H1 (cell line): Measurements from ENCODE around the gene WDR7. TPM values are rescaled to one million over a fixed set of nuclear protein-coding genes. Genes with fewer than 3 reads are reported as not detected.

Experiments
- CTCF ChIA-PET: fragments of 300-600 bp; sonication (Branson Sonifier 250); formaldehyde crosslinking; loops from one replicate; lab custom pipeline; 2021; ENCODE audit not compliant: partially characterized antibody; lab: Charles Lee
- POLR2A ChIA-PET: fragments of 300-600 bp; sonication (Branson Sonifier 250); formaldehyde crosslinking; loops from one replicate; lab custom pipeline; 2021; ENCODE audit warnings: inconsistent platforms; ENCODE audit not compliant: partially characterized antibody; lab: Charles Lee
- DNase-seq, 2 experiments: peaks; one replicate each; pipeline versions ENCODE4 v3.0.0 to v3.0.0-alpha.2; 2010 to 2022; ENCODE audit warnings: low spot score in 2 of 2, low read depth in 1 of 2, mixed read lengths in 1 of 2
- FAIRE-seq: peaks from 2 replicates; lab custom pipeline; 2011; peaks lifted over from hg19 to GRCh38; lab: Jason Lieb, UNC
- H2AFZ ChIP-seq: 2 replicates; pipeline ENCODE4 v1.8.1; 2012; ENCODE audit warnings: low read length, inconsistent platforms
- H2AK5ac ChIP-seq: 2 replicates; pipeline ENCODE4 v1.6.1; 2013; ENCODE audit warnings: low read depth, low read length
- H2BK120ac ChIP-seq: replicated peaks from 2 replicates; pipeline ENCODE3; 2013; ENCODE audit warnings: low read depth, low read length, inconsistent platforms
- H2BK12ac ChIP-seq: 2 replicates; pipeline ENCODE4 v1.6.1; 2013; ENCODE audit warnings: low read depth, low read length
- H2BK15ac ChIP-seq: 2 replicates; pipeline ENCODE4 v1.6.1; 2013; ENCODE audit warnings: low read length
- H2BK20ac ChIP-seq: 2 replicates; pipeline ENCODE4 v1.6.1; 2013; ENCODE audit warnings: low read length
- H2BK5ac ChIP-seq: 2 replicates; pipeline ENCODE4 v1.6.1; 2013; ENCODE audit warnings: low read depth, low read length
- H3K14ac ChIP-seq: 2 replicates; pipeline ENCODE4 v1.6.1; 2013; ENCODE audit warnings: inconsistent platforms; ENCODE audit not compliant: insufficient read length
- H3K18ac ChIP-seq: 2 replicates; pipeline ENCODE4 v1.6.1; 2013; ENCODE audit warnings: low read length; ENCODE audit errors: extremely low read depth
- H3K23ac ChIP-seq: 2 replicates; pipeline ENCODE4 v1.6.1; 2013; ENCODE audit warnings: inconsistent platforms; ENCODE audit not compliant: insufficient read length
- H3K23me2 ChIP-seq: 2 replicates; pipeline ENCODE4 v1.6.1; 2013; ENCODE audit warnings: low read depth, low read length
- H3K27ac ChIP-seq: 2 replicates; pipeline ENCODE4 v1.6.1; 2011; ENCODE audit warnings: low read depth, low read length, inconsistent platforms
- H3K27me3 ChIP-seq, 4 experiments: replicated peaks in 1 of 4; 1 replicate in 1 of 4; 2 replicates in 3 of 4; pipeline versions ENCODE4 v1.6.1 to v1.8.1; 2011 to 2013; ENCODE audit warnings: low read length in 3 of 4, mild to moderate bottlenecking in 3 of 4, inconsistent platforms in 2 of 4, mixed read lengths in 2 of 4, moderate library complexity in 1 of 4; ENCODE audit not compliant: control insufficient read depth in 3 of 4, insufficient read depth in 3 of 4; ENCODE audit errors: extremely low read depth in 1 of 4
- H3K36me3 ChIP-seq, 4 experiments: 2 replicates each; pipeline versions ENCODE4 v1.6.1 to v1.8.1; 2011 to 2013; ENCODE audit warnings: mild to moderate bottlenecking in 4 of 4, low read length in 3 of 4, moderate library complexity in 2 of 4, control low read depth in 1 of 4, inconsistent platforms in 1 of 4; ENCODE audit not compliant: insufficient read depth in 4 of 4, control insufficient read depth in 2 of 4
- H3K4ac ChIP-seq: replicated peaks from 2 replicates; pipeline ENCODE3; 2013; ENCODE audit warnings: low read length, low read depth, mixed read lengths, inconsistent platforms; ENCODE audit not compliant: insufficient read length
- H3K4me1 ChIP-seq, 4 experiments: replicated peaks in 1 of 4; 1 replicate in 1 of 4; 2 replicates in 3 of 4; pipeline versions ENCODE4 v1.6.1 to v1.8.1; 2011 to 2013; ENCODE audit warnings: low read length in 3 of 4, inconsistent platforms in 2 of 4, mixed read lengths in 1 of 4; ENCODE audit not compliant: insufficient read depth in 4 of 4, control insufficient read depth in 3 of 4
- H3K4me2 ChIP-seq, 2 experiments: 2 replicates each; pipeline versions ENCODE4 v1.6.1 to v1.8.1; 2011 to 2013; ENCODE audit warnings: low read depth in 2 of 2, low read length in 2 of 2, control low read depth in 1 of 2, inconsistent platforms in 1 of 2, mild to moderate bottlenecking in 1 of 2; ENCODE audit not compliant: insufficient read depth in 1 of 2
- H3K4me3 ChIP-seq, 4 experiments: fragments of 200-600, 300-600 bp in 1 of 4; sonication (generic), shearing (Covaris generic), sonication (Bioruptor Twin) in 1 of 4; 2 replicates each; pipeline versions ENCODE4 v1.5.1 to v1.8.1; 2011 to 2016; ENCODE audit warnings: low read length in 4 of 4, low read depth in 3 of 4, control low read depth in 2 of 4, inconsistent platforms in 2 of 4, mild to moderate bottlenecking in 2 of 4, mixed read lengths in 1 of 4, moderate library complexity in 1 of 4; ENCODE audit not compliant: insufficient read depth in 2 of 4; ENCODE audit errors: extremely low read depth in 1 of 4
- H3K56ac ChIP-seq: replicated peaks from 2 replicates; pipeline ENCODE3; 2013; ENCODE audit warnings: low read depth, mild to moderate bottlenecking, mixed read lengths, low read length, inconsistent platforms; ENCODE audit not compliant: insufficient read length
- H3K79me1 ChIP-seq: 2 replicates; pipeline ENCODE4 v1.6.1; 2013; ENCODE audit warnings: low read depth, low read length, control low read depth
- H3K79me2 ChIP-seq, 2 experiments: 2 replicates each; pipeline versions ENCODE4 v1.6.1 to v1.8.1; 2012 to 2013; ENCODE audit warnings: low read length in 2 of 2, mild to moderate bottlenecking in 2 of 2, inconsistent platforms in 1 of 2; ENCODE audit not compliant: insufficient read depth in 2 of 2, control insufficient read depth in 1 of 2
- H3K9ac ChIP-seq, 4 experiments: replicated peaks in 1 of 4; 1 replicate in 1 of 4; 2 replicates in 3 of 4; pipeline versions ENCODE4 v1.6.1 to v1.8.1; 2011 to 2013; ENCODE audit warnings: low read depth in 3 of 4, low read length in 3 of 4, control low read depth in 2 of 4, mild to moderate bottlenecking in 2 of 4, moderate library complexity in 2 of 4, inconsistent platforms in 1 of 4; ENCODE audit errors: extremely low read depth in 1 of 4
- H3K9me3 ChIP-seq, 2 experiments: 2 replicates each; pipeline versions ENCODE4 v1.6.1 to v1.8.1; 2012 to 2013; ENCODE audit warnings: mild to moderate bottlenecking in 2 of 2, moderate library complexity in 2 of 2, control low read depth in 1 of 2, inconsistent platforms in 1 of 2, low read depth in 1 of 2, low read length in 1 of 2, mixed read lengths in 1 of 2; ENCODE audit not compliant: insufficient read depth in 2 of 2
- H4K20me1 ChIP-seq, 2 experiments: replicated peaks in 1 of 2; 2 replicates each; pipeline versions ENCODE3 to v1.8.1; 2011 to 2013; ENCODE audit warnings: inconsistent platforms in 2 of 2, low read length in 2 of 2, mild to moderate bottlenecking in 1 of 2; ENCODE audit not compliant: insufficient read depth in 2 of 2, control insufficient read depth in 1 of 2
- H4K5ac ChIP-seq: 2 replicates; pipeline ENCODE4 v1.6.1; 2013; ENCODE audit warnings: low read length, low read depth, mixed read lengths, inconsistent platforms; ENCODE audit not compliant: insufficient read length
- H4K8ac ChIP-seq: 2 replicates; pipeline ENCODE4 v1.8.0; 2013; ENCODE audit warnings: mild to moderate bottlenecking, moderate library complexity, low read length, inconsistent platforms; ENCODE audit not compliant: insufficient read depth; ENCODE audit errors: extremely low read depth
- H4K91ac ChIP-seq: replicated peaks from 2 replicates; pipeline ENCODE3; 2013; ENCODE audit warnings: low read length, mixed read lengths, inconsistent platforms; ENCODE audit not compliant: insufficient read length
- ASH2L ChIP-seq: fragments of 200-600, 300-600 bp; sonication (generic); IDR thresholded peaks from one replicate; pipeline ENCODE4 v1.7.1; 2017; ENCODE audit warnings: low read length
- CREB1 ChIP-seq: IDR thresholded peaks from 2 replicates; pipeline ENCODE4 v1.6.1; 2012; ENCODE audit warnings: inconsistent platforms
- CTBP2 ChIP-seq: IDR thresholded peaks from 2 replicates; pipeline ENCODE4 v1.7.0; 2011; ENCODE audit warnings: borderline replicate concordance, mild to moderate bottlenecking, moderate library complexity, mixed read lengths, low read length; ENCODE audit not compliant: insufficient read depth, insufficient read length
- EGR1 ChIP-seq: IDR thresholded peaks from 2 replicates; pipeline ENCODE4 v1.6.1; 2011; ENCODE audit warnings: low read depth, low read length, borderline replicate concordance
- KDM4A ChIP-seq: IDR thresholded peaks from one replicate; pipeline ENCODE4 v1.7.1; 2012; ENCODE audit warnings: low read depth, mild to moderate bottlenecking, moderate library complexity, low read length, inconsistent platforms; ENCODE audit not compliant: severe bottlenecking
- POLR2A ChIP-seq, 2 experiments: IDR thresholded peaks; 1 replicate in 1 of 2; 2 replicates in 1 of 2; pipeline ENCODE4 v1.6.1; 2011; ENCODE audit warnings: low read depth in 2 of 2, low read length in 2 of 2, mild to moderate bottlenecking in 2 of 2; ENCODE audit errors: control extremely low read depth in 1 of 2
- RAD21 ChIP-seq, 2 experiments: IDR thresholded peaks in 1 of 2; conservative IDR thresholded peaks in 1 of 2; 2 replicates each; pipeline ENCODE4 v1.6.1; 2011; ENCODE audit warnings: low read depth in 2 of 2, low read length in 2 of 2, improper control_type of control experiment in 1 of 2, inconsistent platforms in 1 of 2, mild to moderate bottlenecking in 1 of 2, moderate library complexity in 1 of 2
- RXRA ChIP-seq: IDR thresholded peaks from 2 replicates; pipeline ENCODE4 v1.6.1; 2011; ENCODE audit warnings: low read depth, mild to moderate bottlenecking, low read length, moderate library complexity; ENCODE audit not compliant: insufficient read depth
- SP1 ChIP-seq: IDR thresholded peaks from 2 replicates; pipeline ENCODE4 v1.6.1; 2011; ENCODE audit warnings: low read depth, low read length
- ZNF274 ChIP-seq: IDR thresholded peaks from 2 replicates; pipeline ENCODE4 v1.7.0; 2012; ENCODE audit warnings: low read length, borderline replicate concordance; ENCODE audit errors: extremely low read depth
- WGBS, 2 experiments: shearing (Covaris generic) in 1 of 2; methylation state at CpG; one replicate each; pipeline versions ENCODE4 v1.1.6 to v1.1.7; 2013 to 2015; ENCODE audit warnings: low lambda C conversion rate in 2 of 2, mixed read lengths in 2 of 2, inconsistent platforms in 1 of 2, low coverage in 1 of 2, missing lambda C conversion rate in 1 of 2; ENCODE audit not compliant: insufficient replicate concordance in 2 of 2, insufficient coverage in 1 of 2, insufficient read length in 1 of 2; ENCODE audit errors: extremely low coverage in 1 of 2, missing lambda C conversion rate in 1 of 2; 5-methylcytosine and 5-hydroxymethylcytosine counted together
- polyA plus RNA-seq, 7 experiments: library from polyadenylated mRNA; depleted of rRNA in 3 of 7; stranded (reverse) in 5 of 7; unstranded in 2 of 7; fragments of >200 nt in 5 of 7; fragments of 200-250 nt in 2 of 7; gene quantifications; 1 replicate in 5 of 7; 2 replicates in 1 of 7; 4 replicates in 1 of 7; pipeline versions ENCODE4 v1.2.1 to v1.2.3, GENCODE V29; 2011 to 2013; ENCODE audit warnings: missing spikeins in 2 of 7, mixed read lengths in 2 of 7
- total RNA-seq: library from RNA; stranded (reverse); fragmentation: NEBNext Ultra II Directional; extraction: Animal tissue kit (Norgen Biotek cat#: 25700); gene quantifications from 2 replicates; pipeline ENCODE4 v1.2.1, GENCODE V29; 2021
- TF ChIP-seq, protein P1 (sequence below): IDR thresholded peaks from 2 replicates; pipeline ENCODE4 v1.6.1; 2011; ENCODE audit warnings: low read depth, mild to moderate bottlenecking, low read length; ENCODE audit not compliant: insufficient read depth
- TF ChIP-seq, protein P2 (sequence below), 3 experiments: IDR thresholded peaks; 1 replicate in 2 of 3; 2 replicates in 1 of 3; pipeline versions ENCODE4 v1.5.1 to v1.6.1; 2011; ENCODE audit warnings: low read length in 3 of 3, mild to moderate bottlenecking in 3 of 3, inconsistent platforms in 2 of 3, low read depth in 1 of 3, moderate library complexity in 1 of 3; ENCODE audit not compliant: insufficient read depth in 1 of 3; ENCODE audit errors: control extremely low read depth in 1 of 3

WDR7 gene
- total and polyA plus RNA-seq, 2 of the 8 experiments (the other 6 are each of a cell fraction or from before 2014, with no cell fraction given), result 5.5 to 15.2 TPM

DNA sequence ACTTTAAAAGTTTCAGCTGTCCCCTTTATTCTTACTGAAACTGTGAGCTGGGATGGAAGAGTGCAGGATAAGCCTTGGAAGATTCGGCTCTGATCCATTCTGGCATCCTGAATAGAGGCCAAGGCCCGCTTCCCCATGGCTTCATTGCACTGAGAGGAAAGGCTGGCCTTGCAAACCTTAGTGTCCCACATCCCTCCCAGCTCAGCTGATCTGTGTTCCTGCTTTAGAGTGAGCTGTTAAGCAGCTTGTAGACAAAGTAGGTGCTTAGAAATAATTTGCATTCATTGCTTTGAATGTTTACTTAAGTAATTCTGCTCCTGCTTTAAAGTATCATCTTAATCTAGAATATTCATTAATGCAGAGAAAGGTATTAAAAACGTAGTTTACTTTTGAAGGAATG is 326.1 kb downstream of the WDR7 start:
- no peak overlapping the region for H4K5ac ChIP-seq
- no peak overlapping the region for H2BK120ac ChIP-seq
- no peak overlapping the region for H3K23ac ChIP-seq
- POLR2A ChIA-PET, result no interaction called here
- peaks cover 0 to 2% (median 0%) of the 10 kb centered on the region in 4 experiments; a peak in 1 of 7 replicates for H3K4me1 ChIP-seq
- H2BK20ac ChIP-seq, result no peak overlapping the region
- H3K18ac ChIP-seq, result no peak overlapping the region
- no peak overlapping the region for H3K27ac ChIP-seq
- H4K8ac ChIP-seq, result no peak overlapping the region
- no peak overlapping the region for H3K4me3 ChIP-seq
- no peaks in the 10 kb centered on the region for H3K79me1 ChIP-seq
- no peak overlapping the region for H2BK5ac ChIP-seq
- FAIRE-seq (no peak), DNase-seq (no peak)
- CTCF ChIA-PET, result no interaction called here
- no peak overlapping the region for H3K14ac ChIP-seq
- H2AK5ac ChIP-seq, result no peak overlapping the region
- no peaks in the 10 kb centered on the region for H3K79me2 ChIP-seq
- no peak overlapping the region for H3K9ac ChIP-seq
- no peak overlapping the region for H2BK12ac ChIP-seq
- no peak overlapping the region for H2AFZ ChIP-seq
- no peaks in the 10 kb centered on the region for H3K9me3 ChIP-seq
- H3K4ac ChIP-seq, result no peak overlapping the region
- H3K23me2 ChIP-seq, result no peaks in the 10 kb centered on the region
- no peak overlapping the region for H3K4me2 ChIP-seq
- H2BK15ac ChIP-seq, result no peak overlapping the region
- H3K36me3 ChIP-seq, result no peaks in the 10 kb centered on the region
- H3K27me3 ChIP-seq, result no peaks in the 10 kb centered on the region
- no peak overlapping the region for H3K56ac ChIP-seq
- no peak overlapping the region for H4K91ac ChIP-seq
- no peaks in the 10 kb centered on the region for H4K20me1 ChIP-seq
- WGBS, 2 experiments, result 78% methylated on average over 3 of the region's 3 CpGs; no CpG with 5 or more reads in 1 of the 2 experiments
- TF ChIP-seq ASH2L, result no peak
- TF ChIP-seq EGR1, result no peak
- no peak for TF ChIP-seq RXRA
- TF ChIP-seq, protein P1, sequence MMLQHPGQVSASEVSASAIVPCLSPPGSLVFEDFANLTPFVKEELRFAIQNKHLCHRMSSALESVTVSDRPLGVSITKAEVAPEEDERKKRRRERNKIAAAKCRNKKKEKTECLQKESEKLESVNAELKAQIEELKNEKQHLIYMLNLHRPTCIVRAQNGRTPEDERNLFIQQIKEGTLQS, result no peak
- no peak for TF ChIP-seq KDM4A
- TF ChIP-seq CREB1, result no peak
- TF ChIP-seq SP1, result no peak
- TF ChIP-seq POLR2A (IDR thresholded peaks at IDR 0.05; ENCODE audit: control extremely low read depth in 1 of 2, low read depth in 2 of 2, low read length in 2 of 2), result no peak
- TF ChIP-seq ZNF274, result no peak
- TF ChIP-seq RAD21 (IDR thresholded peaks at IDR 0.05 in 1 of 2, conservative IDR thresholded peaks at IDR 0.05 in 1 of 2; ENCODE audit: low read depth in 2 of 2, low read length in 2 of 2), result no peak
- TF ChIP-seq CTBP2, result no peak
- TF ChIP-seq, protein P2, sequence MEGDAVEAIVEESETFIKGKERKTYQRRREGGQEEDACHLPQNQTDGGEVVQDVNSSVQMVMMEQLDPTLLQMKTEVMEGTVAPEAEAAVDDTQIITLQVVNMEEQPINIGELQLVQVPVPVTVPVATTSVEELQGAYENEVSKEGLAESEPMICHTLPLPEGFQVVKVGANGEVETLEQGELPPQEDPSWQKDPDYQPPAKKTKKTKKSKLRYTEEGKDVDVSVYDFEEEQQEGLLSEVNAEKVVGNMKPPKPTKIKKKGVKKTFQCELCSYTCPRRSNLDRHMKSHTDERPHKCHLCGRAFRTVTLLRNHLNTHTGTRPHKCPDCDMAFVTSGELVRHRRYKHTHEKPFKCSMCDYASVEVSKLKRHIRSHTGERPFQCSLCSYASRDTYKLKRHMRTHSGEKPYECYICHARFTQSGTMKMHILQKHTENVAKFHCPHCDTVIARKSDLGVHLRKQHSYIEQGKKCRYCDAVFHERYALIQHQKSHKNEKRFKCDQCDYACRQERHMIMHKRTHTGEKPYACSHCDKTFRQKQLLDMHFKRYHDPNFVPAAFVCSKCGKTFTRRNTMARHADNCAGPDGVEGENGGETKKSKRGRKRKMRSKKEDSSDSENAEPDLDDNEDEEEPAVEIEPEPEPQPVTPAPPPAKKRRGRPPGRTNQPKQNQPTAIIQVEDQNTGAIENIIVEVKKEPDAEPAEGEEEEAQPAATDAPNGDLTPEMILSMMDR (IDR thresholded peaks at IDR 0.05; ENCODE audit: control extremely low read depth in 1 of 3, insufficient read depth in 1 of 3, low read depth in 1 of 3, low read length in 3 of 3), result no peak
